OCI-LY1 (cell line): ENCODE measurements around the gene MBTPS2.

ENCODE experiments used
- H2AFZ ChIP-seq: fragments of 200-600 bp; sonication (generic), shearing (Covaris generic); 2 replicates; pipeline ENCODE4 v1.6.0; 2014; ENCODE audit warnings: antibody characterized with exemption, mild to moderate bottlenecking, low read length
- H3F3A ChIP-seq: fragments of 200-600 bp; sonication (generic), shearing (Covaris generic); 2 replicates; pipeline ENCODE4 v1.6.0; 2014; ENCODE audit warnings: mild to moderate bottlenecking, antibody characterized with exemption, low read length, moderate library complexity; ENCODE audit not compliant: insufficient read depth
- H3K27ac ChIP-seq: fragments of 200-600 bp; sonication (generic); 2 replicates; pipeline ENCODE4 v1.5.1; 2014; ENCODE audit warnings: low read length, mixed run types, mild to moderate bottlenecking, low read depth; ENCODE audit not compliant: poor library complexity, severe bottlenecking
- H3K27me3 ChIP-seq: fragments of 200-600 bp; sonication (generic); 2 replicates; pipeline ENCODE4 v1.6.0; 2014; ENCODE audit warnings: antibody characterized with exemption, mild to moderate bottlenecking, low read length, moderate library complexity; ENCODE audit not compliant: insufficient read depth
- H3K36me3 ChIP-seq: fragments of 200-600 bp; sonication (generic); 2 replicates; pipeline ENCODE4 v1.6.1; 2014; ENCODE audit warnings: mild to moderate bottlenecking, antibody characterized with exemption, low read length, moderate library complexity, mixed read lengths; ENCODE audit not compliant: insufficient read depth
- H3K4me1 ChIP-seq: fragments of 200-600 bp; sonication (generic); 2 replicates; pipeline ENCODE4 v1.5.1; 2014; ENCODE audit warnings: mild to moderate bottlenecking, low read length, moderate library complexity; ENCODE audit not compliant: insufficient read depth, severe bottlenecking
- H3K4me2 ChIP-seq: fragments of 200-600 bp; sonication (generic), shearing (Covaris generic); 2 replicates; pipeline ENCODE4 v1.6.1; 2014; ENCODE audit warnings: low read length
- H3K4me3 ChIP-seq: fragments of 200-600 bp; sonication (generic); 2 replicates; pipeline ENCODE4 v1.5.1; 2014; ENCODE audit warnings: low read length, low read depth, mild to moderate bottlenecking, mixed read lengths; ENCODE audit not compliant: poor library complexity, severe bottlenecking
- H3K79me2 ChIP-seq: fragments of 200-600 bp; shearing (Covaris generic); 2 replicates; pipeline ENCODE4 v1.6.1; 2016; ENCODE audit warnings: mixed run types, low read length, mixed read lengths; ENCODE audit not compliant: insufficient read depth
- H3K9ac ChIP-seq: fragments of 200-600 bp; sonication (generic), shearing (Covaris generic); 2 replicates; pipeline ENCODE4 v1.6.1; 2014; ENCODE audit warnings: mild to moderate bottlenecking, low read length, mixed read lengths
- H3K9me2 ChIP-seq: fragments of 200-600 bp; sonication (generic), shearing (Covaris generic); 2 replicates; pipeline ENCODE4 v1.6.1; 2014; ENCODE audit warnings: low read depth, mild to moderate bottlenecking, low read length, mixed read lengths
- H3K9me3 ChIP-seq: fragments of 200-600 bp; shearing (Covaris generic); 2 replicates; pipeline ENCODE4 v1.6.1; 2014; ENCODE audit warnings: low read length, mixed read lengths
- H4K20me1 ChIP-seq: fragments of 200-600 bp; sonication (generic), shearing (Covaris generic); 2 replicates; pipeline ENCODE4 v1.6.0; 2016; ENCODE audit warnings: mild to moderate bottlenecking, low read length; ENCODE audit not compliant: insufficient read depth
- CTCF ChIP-seq: fragments of 200-600 bp; sonication (generic), shearing (Covaris generic); IDR thresholded peaks from 2 replicates; pipeline ENCODE4 v1.5.1; 2017; ENCODE audit warnings: mild to moderate bottlenecking, antibody characterized with exemption, low read length, moderate library complexity, mixed read lengths
- EZH2 ChIP-seq: fragments of 200-600 bp; sonication (generic), shearing (Covaris generic); IDR thresholded peaks from 2 replicates; pipeline ENCODE4 v1.8.0; 2017; ENCODE audit warnings: borderline replicate concordance, mixed run types, mild to moderate bottlenecking, antibody characterized with exemption, low read length, moderate library complexity, mixed read lengths

Gene MBTPS2

GRCh38 chrX:21800344-21800770, 39.1 kb upstream of the MBTPS2 start:
- H3K4me2 ChIP-seq: no peak overlapping the region
- H3K9ac ChIP-seq: no peak overlapping the region
- TF ChIP-seq EZH2 (no peak), CTCF (no peak)
- no peaks in the 10 kb centered on the region for H3K27me3 ChIP-seq
- no peaks in the 10 kb centered on the region for H3K79me2 ChIP-seq
- H3K36me3 ChIP-seq: no peaks in the 10 kb centered on the region
- no peaks in the 10 kb centered on the region for H3K9me3 ChIP-seq
- H3K4me1 ChIP-seq: no peaks in the 10 kb centered on the region
- H3K9me2 ChIP-seq: no peaks in the 10 kb centered on the region
- no peak overlapping the region for H3K27ac ChIP-seq
- no peaks in the 10 kb centered on the region for H3F3A ChIP-seq
- H3K4me3 ChIP-seq: no peak overlapping the region
- no peaks in the 10 kb centered on the region for H4K20me1 ChIP-seq
- no peak overlapping the region for H2AFZ ChIP-seq

- no peaks in the 10 kb centered on the region for H4K20me1 ChIP-seq
- no peak overlapping the region for H2AFZ ChIP-seq
- TF ChIP-seq EZH2 (no peak), CTCF (no peak)
- no peaks in the 10 kb centered on the region for H3K79me2 ChIP-seq
- no peaks in the 10 kb centered on the region for H3K36me3 ChIP-seq
- no peaks in the 10 kb centered on the region for H3F3A ChIP-seq
- H3K27me3 ChIP-seq: no peaks in the 10 kb centered on the region
- H3K4me2 ChIP-seq: no peak overlapping the region
- no peaks in the 10 kb centered on the region for H3K9me3 ChIP-seq
- H3K4me3 ChIP-seq: no peak overlapping the region
- no peak overlapping the region for H3K27ac ChIP-seq
- H3K4me1 ChIP-seq: no peaks in the 10 kb centered on the region
- H3K9ac ChIP-seq: no peak overlapping the region
- no peaks in the 10 kb centered on the region for H3K9me2 ChIP-seq
Observed at GRCh38 chrX:21802054-21802670, 37.3 kb upstream of the MBTPS2 start.

GRCh38 chrX:21802839-21803238, 36.6 kb upstream of the MBTPS2 start:
- no peak overlapping the region for H2AFZ ChIP-seq
- no peaks in the 10 kb centered on the region for H3K9me2 ChIP-seq
- H3K27ac ChIP-seq: no peak overlapping the region

More at GRCh38 chrX:21802839-21803238, 36.6 kb upstream of the MBTPS2 start:
- H3F3A ChIP-seq: no peaks in the 10 kb centered on the region
- TF ChIP-seq EZH2 (no peak), CTCF (no peak)
- H3K9me3 ChIP-seq: no peaks in the 10 kb centered on the region
- H3K4me2 ChIP-seq: no peak overlapping the region
- no peak overlapping the region for H3K9ac ChIP-seq
- no peaks in the 10 kb centered on the region for H3K4me1 ChIP-seq
- no peaks in the 10 kb centered on the region for H3K36me3 ChIP-seq
- no peaks in the 10 kb centered on the region for H3K27me3 ChIP-seq
- H3K4me3 ChIP-seq: no peak overlapping the region
- no peaks in the 10 kb centered on the region for H4K20me1 ChIP-seq
- H3K79me2 ChIP-seq: no peaks in the 10 kb centered on the region
